COR-L47 (cell line): ENCODE data around the gene USP6.
A peak's percentile ranks its signal among the peaks of the same experiment; 100 is the strongest.
"Not testable (repeated sequence)": the region's sequence is repeated elsewhere in the genome, so short reads cannot be mapped to it uniquely, and the experiment has no call there.

Source experiments
- DNase-seq: peaks from one replicate; lab custom pipeline; 2025; lab: John Stamatoyannopoulos, UW

The USP6 gene

DNA sequence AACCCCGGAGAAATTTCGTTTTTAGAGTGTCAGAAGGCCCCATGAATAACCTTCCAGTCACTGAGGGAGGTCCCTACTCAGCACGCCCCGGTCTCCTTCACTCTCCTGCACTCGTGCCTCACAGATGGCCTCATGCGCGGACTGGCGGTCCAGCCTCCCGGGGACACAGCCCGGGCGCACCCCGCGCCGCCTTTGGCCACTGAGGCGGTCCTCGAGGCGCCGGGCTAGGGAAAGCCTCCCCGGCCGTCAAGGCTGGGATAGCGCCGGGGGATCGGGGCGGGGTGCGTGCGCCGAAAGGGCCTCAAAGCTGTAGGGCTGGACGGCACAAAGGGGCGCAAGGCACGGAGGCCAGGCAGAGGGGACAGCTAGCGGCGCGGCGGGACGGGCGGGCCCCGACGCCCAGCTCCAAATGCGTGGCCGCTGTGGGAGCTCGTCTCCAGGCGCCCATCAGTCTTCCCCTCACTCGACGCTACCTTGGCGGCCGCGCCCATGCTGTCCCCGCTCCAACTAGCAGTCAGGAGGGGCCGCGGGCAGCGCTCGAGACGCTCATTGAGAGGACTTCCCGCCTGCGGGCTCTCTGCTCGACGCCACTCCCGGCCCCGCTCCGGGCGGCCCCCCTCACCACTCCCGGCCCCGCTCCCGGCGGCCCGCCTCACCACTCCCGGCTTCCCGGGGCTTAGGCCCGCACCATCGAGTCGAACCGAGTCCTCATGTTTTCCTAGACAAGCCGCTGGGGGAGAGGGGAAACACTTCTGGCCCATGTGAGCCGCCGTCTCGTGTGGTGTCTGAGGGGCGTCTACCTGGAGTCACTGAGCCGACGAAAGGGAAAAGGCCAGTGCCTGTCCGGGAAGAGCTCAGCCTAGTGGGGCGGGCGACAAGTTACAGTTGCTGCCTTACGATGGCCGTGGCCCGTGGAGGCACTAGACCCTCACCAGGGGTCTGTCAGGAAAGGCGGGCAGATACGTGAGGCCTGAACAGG is at the start of gene USP6:
Gene USP6, plus strand, starts transcription at position 360 of the 979 bp plus-strand sequence. CDS start 14,336 bp downstream, outside the sequence.
- DNase-seq: no peak

DNA sequence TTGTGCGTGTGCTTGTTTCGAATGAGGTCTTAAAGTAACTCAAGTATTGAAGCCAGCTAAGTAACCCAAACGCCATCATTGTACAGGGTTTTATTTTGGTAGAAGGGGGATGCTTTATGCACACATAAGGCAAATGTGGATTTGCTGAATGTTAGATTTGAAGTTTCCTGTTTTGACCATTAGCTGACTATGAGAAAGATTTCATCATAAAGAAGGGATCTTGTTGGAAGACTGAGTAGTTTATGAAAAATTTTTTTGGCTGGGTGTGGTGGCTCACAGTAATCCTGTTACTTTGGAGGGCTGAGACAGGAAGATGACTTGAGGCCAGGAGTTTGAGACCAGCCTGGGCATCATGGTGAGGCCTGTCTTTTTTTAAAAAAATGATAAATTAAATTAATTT is 47.6 kb upstream of the USP6 start:
- no peak for DNase-seq

- no peak for DNase-seq
Observed at GRCh38 chr17:5069724-5070123, 46.1 kb upstream of the USP6 start.

- DNase-seq: not testable (repeated sequence)
Observed at GRCh38 chr17:5075472-5075871, 40.4 kb upstream of the USP6 start.

GRCh38 chr17:5077275-5077674 is 38.6 kb upstream of the USP6 start:
- not testable (repeated sequence) for DNase-seq

DNA sequence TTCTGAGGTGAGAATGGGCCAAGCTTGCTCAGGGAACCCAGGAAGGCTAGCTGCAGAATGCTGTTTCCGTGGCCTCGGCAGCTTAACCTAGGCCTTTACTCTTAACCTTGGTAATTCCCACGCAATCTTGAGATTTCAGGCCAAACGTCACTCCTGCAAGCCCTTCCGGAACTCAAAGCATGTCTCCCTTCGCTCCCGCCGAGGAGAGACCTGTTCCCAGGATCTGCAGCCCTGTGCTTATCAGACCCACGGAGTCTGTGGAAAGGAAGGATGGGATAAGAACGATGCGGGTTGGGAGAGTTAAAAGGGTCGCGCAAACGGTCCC is 38.1 kb upstream of the USP6 start:
- DNase-seq: no peak

GRCh38 chr17:5078106-5079028 is 37.5 kb upstream of the USP6 start, which contains the start of gene ZFP3:
ZFP3 (plus strand) TSS chr17:5078467; CDS start chr17:5091505, 13,038 bp downstream.
- DNase-seq: peak; percentile 62

DNA sequence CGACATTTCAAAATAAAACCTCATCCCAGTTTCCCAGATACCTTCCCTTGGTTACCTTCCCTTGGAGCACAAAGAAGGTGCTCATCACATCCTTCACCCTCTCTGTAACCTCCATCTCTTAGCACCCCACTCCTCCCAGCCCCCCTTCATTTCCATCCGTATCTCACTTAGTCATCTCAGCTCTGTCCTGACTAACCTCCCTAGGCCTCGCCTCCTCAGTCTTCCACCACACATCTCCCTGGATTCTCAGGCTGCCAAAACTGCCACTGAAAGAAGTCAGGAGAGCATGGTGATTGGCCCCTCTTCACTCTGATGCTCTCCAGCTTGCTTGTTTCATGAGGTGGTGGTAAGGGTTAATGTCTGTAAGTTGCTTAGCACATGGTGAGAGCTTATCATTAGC is 35.2 kb upstream of the USP6 start:
- DNase-seq: no peak

DNA sequence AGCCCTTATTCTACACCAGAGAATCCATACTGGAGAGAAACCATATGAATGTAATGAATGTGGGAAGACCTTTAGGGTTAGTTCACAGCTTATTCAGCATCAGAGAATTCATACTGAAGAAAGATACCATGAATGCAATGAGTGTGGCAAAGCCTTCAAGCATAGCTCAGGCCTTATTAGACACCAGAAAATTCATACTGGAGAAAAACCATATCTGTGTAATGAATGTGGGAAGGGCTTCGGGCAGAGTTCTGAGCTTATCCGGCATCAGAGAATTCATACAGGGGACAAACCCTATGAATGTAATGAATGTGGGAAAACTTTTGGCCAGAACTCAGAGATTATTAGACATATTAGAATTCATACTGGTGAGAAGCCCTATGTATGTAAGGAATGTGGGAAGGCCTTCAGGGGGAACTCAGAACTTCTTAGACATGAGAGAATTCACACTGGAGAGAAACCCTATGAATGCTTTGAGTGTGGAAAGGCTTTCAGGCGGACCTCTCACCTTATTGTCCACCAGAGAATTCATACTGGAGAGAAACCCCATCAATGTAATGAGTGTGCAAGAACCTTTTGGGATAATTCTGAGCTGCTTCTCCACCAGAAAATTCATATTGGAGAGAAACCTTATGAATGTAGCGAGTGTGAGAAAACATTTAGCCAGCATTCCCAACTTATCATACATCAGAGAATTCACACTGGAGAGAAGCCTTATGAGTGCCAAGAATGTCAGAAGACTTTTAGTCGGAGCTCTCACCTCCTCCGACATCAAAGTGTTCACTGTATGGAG is 23.4 kb upstream of the USP6 start:
- no peak for DNase-seq

- no peak for DNase-seq
Observed at GRCh38 chr17:5096731-5097100, 19.1 kb upstream of the USP6 start.

DNA sequence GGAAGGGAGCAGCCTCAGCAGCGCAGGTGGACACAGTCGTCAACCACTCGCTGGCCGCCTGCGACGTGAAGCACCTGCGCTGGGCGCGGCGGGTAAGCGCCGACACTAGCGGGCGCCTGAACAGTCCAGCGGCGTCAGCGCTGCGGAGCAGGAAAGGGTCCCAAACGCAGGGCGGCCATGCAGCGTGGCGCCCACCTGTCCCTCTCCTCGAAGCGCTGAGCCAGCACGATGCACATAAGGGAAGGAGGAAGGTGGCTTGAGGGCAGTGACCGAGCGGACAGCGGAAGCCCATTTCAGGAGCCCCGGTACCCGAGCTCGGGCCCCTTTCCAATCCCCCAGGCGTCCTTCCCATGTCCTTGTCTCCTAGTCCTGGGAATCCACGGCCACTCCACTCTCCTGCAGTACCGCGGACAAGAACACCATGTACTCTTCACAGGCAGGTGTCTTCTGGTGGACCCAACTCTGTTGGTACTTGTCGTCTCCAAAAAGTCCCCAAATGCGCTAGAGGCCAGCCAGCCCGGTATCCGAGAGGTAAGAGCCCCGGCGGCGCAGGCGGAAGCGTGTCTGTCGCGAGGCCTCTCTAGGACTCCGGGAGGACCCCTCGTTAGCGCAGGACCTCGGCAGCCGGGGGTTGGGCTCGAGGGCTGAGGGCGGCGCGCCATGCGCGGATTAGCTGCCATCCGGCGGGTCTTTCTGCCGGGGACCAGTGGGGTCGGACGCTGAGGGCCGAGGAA is 18.6 kb upstream of the USP6 start:
- DNase-seq: no peak

DNA sequence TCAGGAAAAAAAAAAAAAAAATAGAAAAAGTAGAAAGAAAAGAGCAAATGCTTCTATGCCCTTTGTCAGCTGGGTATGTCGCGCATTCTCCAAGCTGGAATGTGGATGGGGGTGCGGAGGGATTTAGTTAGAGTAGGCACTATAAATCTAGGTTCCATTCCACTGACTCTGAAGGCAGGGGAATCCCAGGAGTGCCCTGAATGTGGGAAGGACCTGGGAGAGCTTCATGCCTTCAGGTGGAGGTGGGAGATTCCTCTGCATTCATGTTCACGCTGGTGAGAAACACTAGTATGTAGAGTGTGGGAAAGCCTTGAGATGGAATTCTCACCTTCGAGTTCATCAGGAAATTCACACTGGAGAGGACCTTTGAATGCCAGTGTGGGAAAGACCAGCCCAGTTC is 16.6 kb upstream of the USP6 start:
- DNase-seq: no peak

- DNase-seq: no peak
Observed at GRCh38 chr17:5100832-5101231, 15.0 kb upstream of the USP6 start.

- DNase-seq: no peak
Observed at GRCh38 chr17:5110816-5111215, 5.0 kb upstream of the USP6 start.

DNA sequence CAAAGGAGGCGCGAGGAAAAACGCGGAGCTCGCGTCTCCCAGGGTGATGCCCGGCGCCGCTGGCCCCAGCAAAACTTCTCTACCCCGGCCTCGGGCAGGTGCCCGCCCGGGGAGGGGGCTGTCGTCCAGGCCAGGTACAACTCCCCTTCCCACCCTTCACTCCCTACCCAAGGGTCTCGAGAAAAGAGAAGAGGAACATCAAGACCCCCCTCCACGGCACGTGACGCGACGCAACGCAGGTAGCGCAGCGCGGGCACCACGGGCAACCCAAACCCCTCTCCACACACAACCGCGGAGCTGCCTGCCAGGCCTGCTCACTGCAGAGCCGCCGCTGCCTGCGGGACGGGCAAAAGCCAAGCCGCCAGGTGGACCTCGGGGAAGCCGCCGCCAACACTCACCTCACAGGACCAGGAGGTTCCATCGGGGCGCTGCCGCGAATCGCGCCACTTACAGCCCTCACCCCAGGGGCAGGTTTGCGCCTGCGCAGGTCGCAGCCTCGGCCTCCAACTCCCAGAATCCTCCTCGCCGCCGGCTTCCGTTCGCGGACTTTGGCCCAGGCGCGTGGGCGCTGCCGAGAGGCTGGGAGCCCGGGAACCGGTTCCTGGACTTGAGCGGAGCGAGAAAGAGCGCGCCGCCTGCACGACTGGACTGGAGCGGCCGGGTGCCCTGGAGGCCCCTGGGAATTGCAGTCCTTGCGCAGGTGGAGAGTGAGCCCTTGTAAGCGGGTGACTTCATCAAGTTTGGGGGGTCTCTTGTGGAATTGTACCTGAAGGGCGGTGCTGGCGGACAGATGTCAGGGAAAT is 4.2 kb upstream of the USP6 start, which contains the start of gene ZNF232:
Gene ZNF232, minus strand, starts transcription at position 477 of the 803 bp plus-strand sequence. Its CDS starts 56 bp downstream, at position 421.
- peak; percentile 84 for DNase-seq

- no peak for DNase-seq
Observed at GRCh38 chr17:5118219-5118618, 2.4 kb downstream of the USP6 start.

DNA sequence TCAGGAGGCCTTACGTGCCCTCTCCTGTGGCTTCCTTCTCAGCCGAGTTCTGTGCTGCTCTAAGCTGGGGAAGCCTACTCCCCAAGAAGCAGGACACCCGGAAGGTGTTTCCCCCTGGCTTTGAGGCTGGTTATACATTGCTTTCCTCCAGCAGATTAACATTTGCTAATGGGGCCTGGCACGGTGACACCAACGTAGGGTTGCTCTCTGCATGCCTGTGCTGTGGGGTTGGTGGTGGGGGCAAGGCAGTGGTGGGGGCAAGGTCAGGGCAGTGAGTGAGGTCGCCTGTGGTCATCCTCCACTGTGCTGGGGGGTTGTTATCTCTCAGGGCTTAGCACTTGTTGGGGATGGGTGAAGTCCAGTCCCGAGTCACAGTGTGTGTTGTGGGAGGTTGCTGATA is 4.2 kb downstream of the USP6 start:
- no peak for DNase-seq

DNA sequence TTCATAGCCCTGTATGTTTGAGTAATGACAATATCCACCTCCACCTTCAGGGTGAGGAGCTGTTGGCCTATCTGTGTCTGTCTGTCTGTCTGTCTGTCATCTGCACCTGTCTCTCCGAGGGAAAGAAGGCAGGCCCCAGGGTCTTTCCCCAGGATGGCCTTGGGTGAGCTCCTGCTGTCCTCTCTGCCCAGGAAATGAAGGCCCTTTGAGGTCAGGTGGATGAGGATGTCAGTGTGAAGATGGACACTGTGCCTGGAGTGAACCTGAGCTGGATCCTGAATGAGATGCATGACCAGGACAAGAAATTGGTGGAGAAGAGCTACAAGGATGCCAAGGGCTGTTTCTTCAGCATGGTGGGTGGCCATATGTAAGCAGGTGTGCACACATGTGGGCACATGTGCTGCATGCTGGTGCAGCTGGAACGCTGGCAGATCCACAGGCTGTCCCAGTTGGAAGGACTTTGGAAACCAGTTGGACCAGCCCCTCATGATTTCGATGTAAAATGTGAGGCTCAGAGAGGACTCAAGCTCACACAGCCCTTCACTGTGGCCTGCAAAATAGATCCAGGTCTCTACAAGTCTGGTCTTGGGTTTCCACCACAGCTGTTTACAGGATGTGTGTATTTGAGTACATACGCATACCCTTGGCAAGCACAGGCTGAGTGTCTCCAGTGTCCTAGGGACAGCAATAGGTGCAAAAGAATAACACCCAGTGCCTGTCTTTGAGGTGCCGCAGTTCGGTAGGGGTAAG is 4.8 kb downstream of the USP6 start:
- DNase-seq: not testable (repeated sequence)

GRCh38 chr17:5121186-5121841 is 5.5 kb downstream of the USP6 start:
- DNase-seq: no peak
